Heart left ventricle (tissue), 16 donors: ENCODE measurements around the gene FLNB. TPM values are rescaled to one million over a fixed set of nuclear protein-coding genes. Genes with fewer than 3 reads are reported as not detected.

ENCODE experiments used
- ATAC-seq, 4 donors: fragments of 200-7000 bp; cut with Tn5 transposase; one replicate each; pipeline ENCODE4 v1.9.1; 2020 to 2022; ENCODE audit warnings: moderate library complexity in 4 of 4, mild to moderate bottlenecking in 3 of 4, moderate number of reproducible peaks in 1 of 4
- DNase-seq, 5 donors: peaks; one replicate each; pipeline ENCODE4 v3.0.0-alpha.2; 2020
- H3K27ac ChIP-seq, 12 donors: fragments of 200-600 bp; sonication (generic) in 4 of 12; one replicate each; pipeline versions ENCODE4 v1.5.0 to v1.8.0; 2016 to 2022; ENCODE audit warnings: mild to moderate bottlenecking in 2 of 12
- H3K27me3 ChIP-seq, 9 donors: fragments of 200-600 bp; sonication (generic) in 2 of 9; one replicate each; pipeline versions ENCODE4 v1.5.1 to v1.8.0; 2016 to 2022; ENCODE audit warnings: mild to moderate bottlenecking in 3 of 9
- H3K36me3 ChIP-seq, 9 donors: fragments of 200-600 bp; sonication (generic) in 2 of 9; one replicate each; pipeline versions ENCODE4 v1.5.0 to v1.8.0; 2018 to 2022; ENCODE audit warnings: mild to moderate bottlenecking in 2 of 9
- H3K4me1 ChIP-seq, 12 donors: fragments of 200-600 bp; sonication (generic) in 4 of 12; one replicate each; pipeline versions ENCODE4 v1.5.0 to v1.8.0; 2016 to 2022; ENCODE audit warnings: mild to moderate bottlenecking in 3 of 12
- H3K4me3 ChIP-seq, 12 donors: fragments of 200-600 bp; sonication (generic) in 4 of 12; one replicate each; pipeline versions ENCODE4 v1.5.0 to v1.8.0; 2017 to 2022; ENCODE audit warnings: mild to moderate bottlenecking in 9 of 12, moderate library complexity in 4 of 12
- H3K9me3 ChIP-seq, 12 donors: fragments of 200-600 bp; sonication (generic) in 4 of 12; one replicate each; pipeline versions ENCODE4 v1.5.0 to v1.8.0; 2016 to 2022; ENCODE audit warnings: mild to moderate bottlenecking in 1 of 12
- CTCF ChIP-seq, 12 donors: fragments of 200-600 bp; sonication (generic) in 4 of 12; IDR thresholded peaks; one replicate each; pipeline versions ENCODE4 v1.5.0 to v1.8.0; 2018 to 2022; ENCODE audit warnings: antibody characterized with exemption in 12 of 12, mild to moderate bottlenecking in 5 of 12
- POLR2A ChIP-seq, 2 donors: fragments of 450-650 bp; IDR thresholded peaks; one replicate each; pipeline ENCODE4 v1.6.1; 2017; ENCODE audit warnings: antibody characterized with exemption in 2 of 2, mild to moderate bottlenecking in 2 of 2, moderate library complexity in 2 of 2
- whole genome bisulfite sequencing, 4 donors: extraction: QIAGEN DNeasy Blood & Tissue Kit in 2 of 4; methylation state at CpG; one replicate each; pipeline versions ENCODE4 v1.1.5 to v1.1.7; 2013 to 2018; 5-methylcytosine and 5-hydroxymethylcytosine counted together
- intact Hi-C, 10 donors: fragments of 100-400 bp; cut with DNase I; formaldehyde crosslinking; loops; one replicate each; pipeline versions ENCODE4 v1.11.1 to v1.14.2; 2022
- polyA plus RNA-seq, 2 donors: library from polyadenylated mRNA; stranded (reverse); fragments of 200-250 nt; gene quantifications; one replicate each; pipeline ENCODE4 v1.2.3, GENCODE V29; 2013
- total RNA-seq, 9 donors: library from RNA; depleted of rRNA in 2 of 9; stranded (reverse); fragments of >200 nt in 2 of 9; fragmentation: NEBNext Ultra II Directional in 3 of 9; extraction: Animal tissue kit (Norgen Biotek cat#: 25700) in 3 of 9; gene quantifications; one replicate each; pipeline versions ENCODE4 v1.1.0 to v1.2.4, GENCODE V29; 2016 to 2023
- donor health status: ischemic (EF 13 %, LVEDD 7.1; RV severe dilation, severe dysfunction).
- donor health status: healthy with polysubstance abuse.
- donor health status: DM: no; HTN: yes; CAD: no.
- donor health status: DM: no; HTN: no; CAD: no.
- donor health status: ischemic (EF 25% LVEDD 6.9; RV normal size, moderate dysfunction).
- donor health status: ischemic (EF 25% LVEDD 5.7; RV mildly dilated, moderate dysfunction).
- donor health status: healthy.
- donor health status: DM: yes; HTN: yes; CAD: no.
- donor health status: ischemic (EF 35%, LVEDD 5.7; RV mildly dilated, moderate dysfunction).
- donor health status: nonischemic (EF 11% LVEDD 7.7; RV severe dilation, severe dysfunction).
- donor health status: DM: yes; HTN: yes; CAD: no.
- donor health status: PGD.
- donor health status: ischemic (EF 29% LVEDD 5.4; RV normal size, mild dysfunction).
- donor health status: nonischemic (EF 23%, LVEDD 6.1; RV moderate dilation, normal function).

The FLNB gene
- total and polyA plus RNA-seq, 11 donors: 30.5 to 75.6 (median 40.6) TPM

- no peak overlapping the region for H3K4me3 ChIP-seq
- 90 to 95% (median 93%) methylated on average over 5 of the region's 5 CpGs for WGBS, 4 donors
- H3K4me1 ChIP-seq: peaks cover 0 to 33% (median 7%) of the 10 kb centered on the region in 12 donors
- DNase-seq (no peak), ATAC-seq (no peak)
- H3K27me3 ChIP-seq: no peaks in the 10 kb centered on the region
- peak overlapping the region in 6 of 12 donors; percentile 10 to 48 (median 24) for H3K27ac ChIP-seq
- intact Hi-C loops: no loop called here
- H3K36me3 ChIP-seq: peaks cover 0 to 36% (median 3%) of the 10 kb centered on the region in 9 donors
- no peaks in the 10 kb centered on the region for H3K9me3 ChIP-seq
- TF ChIP-seq POLR2A (IDR thresholded peaks at IDR 0.05) (no peak), CTCF (IDR thresholded peaks at IDR 0.05) (no peak)
Measured at GRCh38 chr3:58084788-58085543, 76.7 kb downstream of the FLNB start.

GRCh38 chr3:58085616-58086015 is 77.4 kb downstream of the FLNB start:
- H3K9me3 ChIP-seq: no peaks in the 10 kb centered on the region
- H3K36me3 ChIP-seq: peaks cover 0 to 30% (median 0%) of the 10 kb centered on the region in 9 donors
- H3K27me3 ChIP-seq: no peaks in the 10 kb centered on the region
- peaks cover 0 to 33% (median 7%) of the 10 kb centered on the region in 12 donors for H3K4me1 ChIP-seq
- peak overlapping the region in 1 of 12 donors; percentile 48 for H3K27ac ChIP-seq
- no peak for TF ChIP-seq POLR2A (IDR thresholded peaks at IDR 0.05)
- TF ChIP-seq CTCF (IDR thresholded peaks at IDR 0.05): no peak
- 78 to 94% (median 79%) methylated on average over 6 of the region's 6 CpGs for WGBS, 4 donors
- H3K4me3 ChIP-seq: no peak overlapping the region
- DNase-seq (no peak), ATAC-seq (no peak)
- intact Hi-C loops: no loop called here

- peaks cover 0 to 17% (median 0%) of the 10 kb centered on the region in 9 donors for H3K36me3 ChIP-seq
- 88 to 96% (median 93%) methylated on average over 3 of the region's 3 CpGs for WGBS, 4 donors
- no peak overlapping the region for H3K4me3 ChIP-seq
- TF ChIP-seq CTCF (IDR thresholded peaks at IDR 0.05): no peak
- no peak for TF ChIP-seq POLR2A (IDR thresholded peaks at IDR 0.05)
- H3K27ac ChIP-seq: no peak overlapping the region
- ATAC-seq (no peak), DNase-seq (no peak)
- H3K4me1 ChIP-seq: peaks cover 0 to 16% (median 2%) of the 10 kb centered on the region in 12 donors
- intact Hi-C loops: no loop called here
- no peaks in the 10 kb centered on the region for H3K27me3 ChIP-seq
- no peaks in the 10 kb centered on the region for H3K9me3 ChIP-seq
Measured at GRCh38 chr3:58088501-58088900, 80.3 kb downstream of the FLNB start.

GRCh38 chr3:58090351-58090750 is 82.1 kb downstream of the FLNB start:
- TF ChIP-seq CTCF (IDR thresholded peaks at IDR 0.05) (no peak), POLR2A (IDR thresholded peaks at IDR 0.05) (no peak)
- H3K27ac ChIP-seq: no peak overlapping the region
- no peaks in the 10 kb centered on the region for H3K9me3 ChIP-seq
- DNase-seq (no peak), ATAC-seq (no peak)
- H3K36me3 ChIP-seq: peaks cover 0 to 17% (median 0%) of the 10 kb centered on the region in 9 donors
- peaks cover 0 to 3% (median 0%) of the 10 kb centered on the region in 12 donors for H3K4me1 ChIP-seq
- intact Hi-C loops: no loop called here
- no peak overlapping the region for H3K4me3 ChIP-seq
- WGBS, 4 donors: 91 to 95% (median 93%) methylated on average over 5 of the region's 5 CpGs
- H3K27me3 ChIP-seq: no peaks in the 10 kb centered on the region
